22Rv1 (cell line): ENCODE data around the gene TMEM63B.

Experiments used
- H3K27ac ChIP-seq: fragments of 450-650 bp; 2 replicates; pipeline ENCODE4 v1.5.1; 2017
- CTCF ChIP-seq: fragments of 450-650 bp; IDR thresholded peaks from 2 replicates; pipeline ENCODE4 v1.5.1; 2017; ENCODE audit warnings: mild to moderate bottlenecking
- ZFX ChIP-seq: fragments of 450-650 bp; IDR thresholded peaks from 2 replicates; pipeline ENCODE4 v1.6.1; 2017; ENCODE audit warnings: antibody characterized with exemption, borderline replicate concordance

TMEM63B gene

GRCh38 chr6:44203955-44204354, 76.6 kb downstream of the TMEM63B start:
- no peak overlapping the region for H3K27ac ChIP-seq

More at GRCh38 chr6:44203955-44204354, 76.6 kb downstream of the TMEM63B start:
- TF ChIP-seq CTCF (no peak), ZFX (no peak)
